H1 (cell line): ENCODE results near the gene BCKDHB. TPM values are rescaled to one million over a fixed set of nuclear protein-coding genes. Genes with fewer than 3 reads are reported as not detected.

Experiments used
- CBX5 ChIP-seq: fragments of 300-800, 300-1000 bp; sonication (generic); IDR thresholded peaks from 2 replicates; pipeline ENCODE4 v1.7.1; 2016; ENCODE audit warnings: antibody characterized with exemption, low read length, low read depth
- CEBPB ChIP-seq: IDR thresholded peaks from 2 replicates; pipeline ENCODE4 v1.6.1; 2012; ENCODE audit warnings: low read depth, low read length
- GTF2F1 ChIP-seq: IDR thresholded peaks from 2 replicates; pipeline ENCODE4 v1.6.1; 2012; ENCODE audit warnings: low read depth, low read length, improper control_type of control experiment, borderline replicate concordance
- HDAC6 ChIP-seq: IDR thresholded peaks from one replicate; pipeline ENCODE4 v1.7.1; 2012; ENCODE audit warnings: low read depth, mild to moderate bottlenecking, inconsistent platforms, low read length, moderate library complexity
- MAFK ChIP-seq: IDR thresholded peaks from 2 replicates; pipeline ENCODE4 v1.6.1; 2012; ENCODE audit warnings: low read depth, mild to moderate bottlenecking, improper control_type of control experiment, low read length
- SIN3A ChIP-seq, 2 experiments: IDR thresholded peaks in 1 of 2; conservative IDR thresholded peaks in 1 of 2; 2 replicates each; pipeline ENCODE4 v1.6.1; 2011 to 2012; ENCODE audit warnings: low read length in 2 of 2, improper control_type of control experiment in 1 of 2, low read depth in 1 of 2, mild to moderate bottlenecking in 1 of 2
- SIRT6 ChIP-seq: IDR thresholded peaks from one replicate; pipeline ENCODE4 v1.7.1; 2012; ENCODE audit warnings: low read length, inconsistent platforms
- SUZ12 ChIP-seq: fragments of 200-600 bp; sonication (generic); IDR thresholded peaks from 2 replicates; pipeline ENCODE4 v1.6.1; 2012; ENCODE audit warnings: mild to moderate bottlenecking, inconsistent platforms, low read length, moderate library complexity, mixed read lengths
- polyA plus RNA-seq, 7 experiments: library from polyadenylated mRNA; depleted of rRNA in 3 of 7; stranded (reverse) in 5 of 7; unstranded in 2 of 7; fragments of >200 nt in 5 of 7; fragments of 200-250 nt in 2 of 7; gene quantifications; 1 replicate in 5 of 7; 2 replicates in 1 of 7; 4 replicates in 1 of 7; pipeline versions ENCODE4 v1.2.1 to v1.2.3, GENCODE V29; 2011 to 2013; ENCODE audit warnings: missing spikeins in 2 of 7, mixed read lengths in 2 of 7
- total RNA-seq: library from RNA; stranded (reverse); fragmentation: NEBNext Ultra II Directional; extraction: Animal tissue kit (Norgen Biotek cat#: 25700); gene quantifications from 2 replicates; pipeline ENCODE4 v1.2.1, GENCODE V29; 2021
- TF ChIP-seq, protein P1 (sequence below): fragments of 300-600 bp; sonication (generic); IDR thresholded peaks from 2 replicates; pipeline ENCODE4 v1.7.1; 2012; ENCODE audit warnings: low read length, moderate library complexity, mild to moderate bottlenecking, inconsistent platforms; ENCODE audit not compliant: insufficient replicate concordance
- TF ChIP-seq, protein P2 (sequence below): IDR thresholded peaks from 2 replicates; pipeline ENCODE4 v1.6.1; 2011; ENCODE audit warnings: low read depth, mild to moderate bottlenecking, low read length; ENCODE audit not compliant: insufficient read depth

Gene BCKDHB
- total and polyA plus RNA-seq, 2 of the 8 experiments (the other 6 are each of a cell fraction or from before 2014, with no cell fraction given): 22.1 to 30.8 TPM

DNA sequence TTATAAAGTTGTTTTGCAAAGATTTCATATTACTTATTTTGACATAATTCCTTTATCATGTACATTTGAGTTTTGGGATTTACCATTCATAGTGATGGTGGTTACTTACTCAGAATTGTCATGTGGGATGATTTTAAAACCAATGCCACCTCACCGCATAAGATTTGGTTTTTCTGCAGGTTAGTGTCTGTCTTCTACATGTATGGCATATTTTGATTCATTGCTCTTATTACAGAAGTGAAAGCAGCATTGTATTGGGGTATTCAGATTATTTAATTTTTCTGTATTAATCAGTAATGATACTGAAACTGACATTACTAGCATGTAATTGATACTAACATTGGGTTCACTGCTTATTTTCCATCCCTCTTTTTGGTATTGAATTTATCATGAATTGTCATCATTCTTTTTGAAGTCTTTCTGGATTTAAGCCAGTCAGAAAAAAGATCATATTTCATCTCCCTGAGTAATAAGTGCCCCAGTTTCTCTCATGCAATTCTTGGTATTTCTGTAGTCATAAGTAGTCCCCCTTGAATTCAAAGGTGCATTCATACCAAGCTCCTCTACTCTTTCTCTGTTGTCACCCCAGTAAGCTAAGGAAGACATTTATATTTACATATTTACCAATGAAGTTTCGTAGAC lies 176.6 kb downstream of the BCKDHB start (continued):
- TF ChIP-seq, protein P1, sequence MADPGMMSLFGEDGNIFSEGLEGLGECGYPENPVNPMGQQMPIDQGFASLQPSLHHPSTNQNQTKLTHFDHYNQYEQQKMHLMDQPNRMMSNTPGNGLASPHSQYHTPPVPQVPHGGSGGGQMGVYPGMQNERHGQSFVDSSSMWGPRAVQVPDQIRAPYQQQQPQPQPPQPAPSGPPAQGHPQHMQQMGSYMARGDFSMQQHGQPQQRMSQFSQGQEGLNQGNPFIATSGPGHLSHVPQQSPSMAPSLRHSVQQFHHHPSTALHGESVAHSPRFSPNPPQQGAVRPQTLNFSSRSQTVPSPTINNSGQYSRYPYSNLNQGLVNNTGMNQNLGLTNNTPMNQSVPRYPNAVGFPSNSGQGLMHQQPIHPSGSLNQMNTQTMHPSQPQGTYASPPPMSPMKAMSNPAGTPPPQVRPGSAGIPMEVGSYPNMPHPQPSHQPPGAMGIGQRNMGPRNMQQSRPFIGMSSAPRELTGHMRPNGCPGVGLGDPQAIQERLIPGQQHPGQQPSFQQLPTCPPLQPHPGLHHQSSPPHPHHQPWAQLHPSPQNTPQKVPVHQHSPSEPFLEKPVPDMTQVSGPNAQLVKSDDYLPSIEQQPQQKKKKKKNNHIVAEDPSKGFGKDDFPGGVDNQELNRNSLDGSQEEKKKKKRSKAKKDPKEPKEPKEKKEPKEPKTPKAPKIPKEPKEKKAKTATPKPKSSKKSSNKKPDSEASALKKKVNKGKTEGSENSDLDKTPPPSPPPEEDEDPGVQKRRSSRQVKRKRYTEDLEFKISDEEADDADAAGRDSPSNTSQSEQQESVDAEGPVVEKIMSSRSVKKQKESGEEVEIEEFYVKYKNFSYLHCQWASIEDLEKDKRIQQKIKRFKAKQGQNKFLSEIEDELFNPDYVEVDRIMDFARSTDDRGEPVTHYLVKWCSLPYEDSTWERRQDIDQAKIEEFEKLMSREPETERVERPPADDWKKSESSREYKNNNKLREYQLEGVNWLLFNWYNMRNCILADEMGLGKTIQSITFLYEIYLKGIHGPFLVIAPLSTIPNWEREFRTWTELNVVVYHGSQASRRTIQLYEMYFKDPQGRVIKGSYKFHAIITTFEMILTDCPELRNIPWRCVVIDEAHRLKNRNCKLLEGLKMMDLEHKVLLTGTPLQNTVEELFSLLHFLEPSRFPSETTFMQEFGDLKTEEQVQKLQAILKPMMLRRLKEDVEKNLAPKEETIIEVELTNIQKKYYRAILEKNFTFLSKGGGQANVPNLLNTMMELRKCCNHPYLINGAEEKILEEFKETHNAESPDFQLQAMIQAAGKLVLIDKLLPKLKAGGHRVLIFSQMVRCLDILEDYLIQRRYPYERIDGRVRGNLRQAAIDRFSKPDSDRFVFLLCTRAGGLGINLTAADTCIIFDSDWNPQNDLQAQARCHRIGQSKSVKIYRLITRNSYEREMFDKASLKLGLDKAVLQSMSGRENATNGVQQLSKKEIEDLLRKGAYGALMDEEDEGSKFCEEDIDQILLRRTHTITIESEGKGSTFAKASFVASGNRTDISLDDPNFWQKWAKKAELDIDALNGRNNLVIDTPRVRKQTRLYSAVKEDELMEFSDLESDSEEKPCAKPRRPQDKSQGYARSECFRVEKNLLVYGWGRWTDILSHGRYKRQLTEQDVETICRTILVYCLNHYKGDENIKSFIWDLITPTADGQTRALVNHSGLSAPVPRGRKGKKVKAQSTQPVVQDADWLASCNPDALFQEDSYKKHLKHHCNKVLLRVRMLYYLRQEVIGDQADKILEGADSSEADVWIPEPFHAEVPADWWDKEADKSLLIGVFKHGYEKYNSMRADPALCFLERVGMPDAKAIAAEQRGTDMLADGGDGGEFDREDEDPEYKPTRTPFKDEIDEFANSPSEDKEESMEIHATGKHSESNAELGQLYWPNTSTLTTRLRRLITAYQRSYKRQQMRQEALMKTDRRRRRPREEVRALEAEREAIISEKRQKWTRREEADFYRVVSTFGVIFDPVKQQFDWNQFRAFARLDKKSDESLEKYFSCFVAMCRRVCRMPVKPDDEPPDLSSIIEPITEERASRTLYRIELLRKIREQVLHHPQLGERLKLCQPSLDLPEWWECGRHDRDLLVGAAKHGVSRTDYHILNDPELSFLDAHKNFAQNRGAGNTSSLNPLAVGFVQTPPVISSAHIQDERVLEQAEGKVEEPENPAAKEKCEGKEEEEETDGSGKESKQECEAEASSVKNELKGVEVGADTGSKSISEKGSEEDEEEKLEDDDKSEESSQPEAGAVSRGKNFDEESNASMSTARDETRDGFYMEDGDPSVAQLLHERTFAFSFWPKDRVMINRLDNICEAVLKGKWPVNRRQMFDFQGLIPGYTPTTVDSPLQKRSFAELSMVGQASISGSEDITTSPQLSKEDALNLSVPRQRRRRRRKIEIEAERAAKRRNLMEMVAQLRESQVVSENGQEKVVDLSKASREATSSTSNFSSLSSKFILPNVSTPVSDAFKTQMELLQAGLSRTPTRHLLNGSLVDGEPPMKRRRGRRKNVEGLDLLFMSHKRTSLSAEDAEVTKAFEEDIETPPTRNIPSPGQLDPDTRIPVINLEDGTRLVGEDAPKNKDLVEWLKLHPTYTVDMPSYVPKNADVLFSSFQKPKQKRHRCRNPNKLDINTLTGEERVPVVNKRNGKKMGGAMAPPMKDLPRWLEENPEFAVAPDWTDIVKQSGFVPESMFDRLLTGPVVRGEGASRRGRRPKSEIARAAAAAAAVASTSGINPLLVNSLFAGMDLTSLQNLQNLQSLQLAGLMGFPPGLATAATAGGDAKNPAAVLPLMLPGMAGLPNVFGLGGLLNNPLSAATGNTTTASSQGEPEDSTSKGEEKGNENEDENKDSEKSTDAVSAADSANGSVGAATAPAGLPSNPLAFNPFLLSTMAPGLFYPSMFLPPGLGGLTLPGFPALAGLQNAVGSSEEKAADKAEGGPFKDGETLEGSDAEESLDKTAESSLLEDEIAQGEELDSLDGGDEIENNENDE: no peak
- TF ChIP-seq SIRT6 (no peak), CEBPB (no peak), HDAC6 (no peak), CBX5 (no peak), SIN3A (conservative IDR thresholded peaks at IDR 0.05 in 1 of 2, IDR thresholded peaks at IDR 0.05 in 1 of 2; ENCODE audit: low read depth in 1 of 2, low read length in 2 of 2) (no peak), MAFK (no peak), SUZ12 (no peak), GTF2F1 (no peak)
- TF ChIP-seq, protein P2, sequence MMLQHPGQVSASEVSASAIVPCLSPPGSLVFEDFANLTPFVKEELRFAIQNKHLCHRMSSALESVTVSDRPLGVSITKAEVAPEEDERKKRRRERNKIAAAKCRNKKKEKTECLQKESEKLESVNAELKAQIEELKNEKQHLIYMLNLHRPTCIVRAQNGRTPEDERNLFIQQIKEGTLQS: no peak
